MCF 10A (cell line): ENCODE measurements around the gene KBTBD4. TPM values are rescaled to one million over a fixed set of nuclear protein-coding genes. Genes with fewer than 3 reads are reported as not detected.
"Not testable (repeated sequence)": the region's sequence is repeated elsewhere in the genome, so short reads cannot be mapped to it uniquely, and the experiment has no call there.

Source experiments
- BruUV-seq: library from RNA; stranded (reverse); fragments of 400-500 nt; replicated peaks from 2 replicates; lab custom pipeline; 2021; lab: Mats Ljungman, UMichigan
- CTCF ChIA-PET: fragments of 300-600 bp; sonication (Branson Sonifier 250); formaldehyde crosslinking; extraction: SDS; loops from one replicate; lab custom pipeline; 2021; ENCODE audit warnings: antibody characterized with exemption, inconsistent platforms; lab: Yijun Ruan, JAX
- POLR2A ChIA-PET: fragments of 300-600, 350-650 bp; sonication (Branson Sonifier 250); formaldehyde crosslinking; extraction: SDS; loops from one replicate; lab custom pipeline; 2020; ENCODE audit warnings: antibody characterized with exemption, inconsistent platforms; lab: Yijun Ruan, JAX
- DNase-seq: peaks from one replicate; pipeline ENCODE4 v3.0.0-alpha.2; 2018; ENCODE audit not compliant: unreplicated experiment
- H3K27ac Mint-ChIP-seq: one replicate; pipeline ENCODE4 v1.8.0; 2022; ENCODE audit warnings: mild to moderate bottlenecking, low read depth, mixed read lengths; ENCODE audit not compliant: unreplicated experiment
- H3K27me3 Mint-ChIP-seq: one replicate; pipeline ENCODE4 v1.8.0; 2022; ENCODE audit warnings: mixed read lengths; ENCODE audit not compliant: insufficient read depth, unreplicated experiment
- H3K36me3 Mint-ChIP-seq: one replicate; pipeline ENCODE4 v1.8.0; 2022; ENCODE audit warnings: mild to moderate bottlenecking, moderate library complexity, mixed read lengths; ENCODE audit not compliant: insufficient read depth, unreplicated experiment
- H3K4me1 Mint-ChIP-seq: one replicate; pipeline ENCODE4 v1.8.0; 2022; ENCODE audit warnings: mixed read lengths; ENCODE audit not compliant: insufficient read depth, unreplicated experiment
- H3K4me3 Mint-ChIP-seq: one replicate; pipeline ENCODE4 v1.8.0; 2022; ENCODE audit warnings: mild to moderate bottlenecking, moderate library complexity, mixed read lengths; ENCODE audit not compliant: unreplicated experiment
- H3K9me3 Mint-ChIP-seq: one replicate; pipeline ENCODE4 v1.8.0; 2022; ENCODE audit warnings: mixed read lengths; ENCODE audit not compliant: unreplicated experiment
- intact Hi-C: fragments of 100-400 bp; cut with micrococcal nuclease; formaldehyde crosslinking; loops from 2 replicates; pipeline ENCODE4 v1.14.1; 2022
- total RNA-seq: library from RNA; stranded (reverse); gene quantifications from 2 replicates; pipeline ENCODE4 v1.2.3, GENCODE V29; 2022
- TF ChIP-seq, protein P1 (sequence below): fragments of 200-600 bp; IDR thresholded peaks from one replicate; pipeline ENCODE4 v1.8.0; 2022; ENCODE audit warnings: antibody characterized with exemption, mild to moderate bottlenecking; ENCODE audit not compliant: unreplicated experiment

Gene KBTBD4
- total RNA-seq, 1 experiment from 2014 or later: 8.4 TPM

DNA sequence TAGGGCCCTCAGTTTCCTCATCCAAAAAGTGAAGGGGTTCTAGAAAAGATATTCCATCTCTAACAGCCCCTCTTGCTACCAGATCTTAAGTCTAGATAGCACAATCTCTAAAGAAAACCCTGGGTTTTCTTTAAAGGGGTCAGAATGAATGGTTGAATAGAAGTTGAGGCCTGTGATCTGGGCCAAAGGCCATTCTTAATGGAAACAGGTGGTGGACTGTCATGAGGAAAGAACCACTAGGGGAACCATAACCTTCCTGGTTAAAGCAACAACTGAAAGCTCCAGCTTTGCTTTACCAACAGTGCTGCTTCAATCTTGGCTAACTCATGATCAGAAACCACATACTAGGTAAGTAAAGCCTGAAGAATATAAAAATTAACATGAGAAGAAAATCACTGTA is 27.7 kb downstream of the KBTBD4 start:
- DNase-seq: peak; percentile 46
- Mint-ChIP-seq H3K36me3 (peaks cover 12% of the 10 kb centered on the region), H3K27ac (peak overlapping the region; percentile 46), H3K9me3 (no peaks in the 10 kb centered on the region), H3K4me1 (peaks cover 31% of the 10 kb centered on the region), H3K4me3 (peak overlapping the region; percentile 100), H3K27me3 (no peaks in the 10 kb centered on the region)
- ChIA-PET POLR2A (interaction anchor here (0.7 to 5.1 kb wide), 15 partner anchors 11 to 124 kb away, joined by 3 to 61 read pairs (median 8); partner anchors contain the start of genes KBTBD4, NDUFS3, PSMC3 and PTPMT1), CTCF (interaction anchor here (0.6 to 1.3 kb wide), 11 partner anchors 9 to 216 kb away, joined by 3 to 7 read pairs (median 3); no protein-coding TSS in a partner anchor)
- TF ChIP-seq, protein P1, sequence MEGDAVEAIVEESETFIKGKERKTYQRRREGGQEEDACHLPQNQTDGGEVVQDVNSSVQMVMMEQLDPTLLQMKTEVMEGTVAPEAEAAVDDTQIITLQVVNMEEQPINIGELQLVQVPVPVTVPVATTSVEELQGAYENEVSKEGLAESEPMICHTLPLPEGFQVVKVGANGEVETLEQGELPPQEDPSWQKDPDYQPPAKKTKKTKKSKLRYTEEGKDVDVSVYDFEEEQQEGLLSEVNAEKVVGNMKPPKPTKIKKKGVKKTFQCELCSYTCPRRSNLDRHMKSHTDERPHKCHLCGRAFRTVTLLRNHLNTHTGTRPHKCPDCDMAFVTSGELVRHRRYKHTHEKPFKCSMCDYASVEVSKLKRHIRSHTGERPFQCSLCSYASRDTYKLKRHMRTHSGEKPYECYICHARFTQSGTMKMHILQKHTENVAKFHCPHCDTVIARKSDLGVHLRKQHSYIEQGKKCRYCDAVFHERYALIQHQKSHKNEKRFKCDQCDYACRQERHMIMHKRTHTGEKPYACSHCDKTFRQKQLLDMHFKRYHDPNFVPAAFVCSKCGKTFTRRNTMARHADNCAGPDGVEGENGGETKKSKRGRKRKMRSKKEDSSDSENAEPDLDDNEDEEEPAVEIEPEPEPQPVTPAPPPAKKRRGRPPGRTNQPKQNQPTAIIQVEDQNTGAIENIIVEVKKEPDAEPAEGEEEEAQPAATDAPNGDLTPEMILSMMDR: peak; percentile 21
- TSS peak; percentile 40 for BruUV-seq
- intact Hi-C loops: loop anchor here (5.0 kb wide), 2 partner anchors 54 to 84 kb away; no protein-coding TSS in a partner anchor

DNA sequence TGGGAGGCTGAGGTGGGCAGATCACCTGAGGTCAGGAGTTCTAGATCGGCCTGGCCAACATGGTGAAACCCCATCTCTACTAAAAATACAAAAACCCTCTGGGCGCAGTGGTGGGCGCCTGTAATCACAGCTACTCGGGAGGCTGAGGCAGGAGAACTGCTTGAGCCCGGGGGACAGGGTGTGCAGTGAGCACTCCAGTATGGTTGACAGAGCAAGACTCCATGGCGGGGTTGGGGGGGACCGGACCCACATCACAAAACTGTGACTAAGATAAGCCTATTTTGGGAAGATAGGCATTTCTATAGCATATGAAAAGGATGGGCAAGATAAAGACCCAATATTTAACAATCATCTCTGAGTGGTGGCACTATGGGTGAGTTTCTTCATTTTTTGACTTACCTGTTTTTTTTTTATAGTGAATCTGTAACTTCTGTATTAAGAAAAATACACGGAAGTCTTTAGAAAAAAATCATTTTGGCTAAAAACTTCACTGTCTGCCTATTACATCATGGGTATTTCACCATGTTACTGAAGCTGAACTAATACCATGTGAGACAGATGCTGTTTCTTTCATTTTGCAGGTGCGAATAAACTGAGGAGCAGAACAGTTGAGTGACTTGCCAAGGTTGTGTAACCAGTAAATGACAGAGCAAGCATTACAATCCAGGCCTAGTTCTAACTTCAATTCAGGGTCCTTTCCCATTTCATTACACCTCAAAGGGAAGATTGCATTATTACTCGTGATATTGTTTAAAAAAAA is 28.3 kb downstream of the KBTBD4 start:
- ChIA-PET POLR2A (interaction anchor here (0.6 to 5.1 kb wide), 11 partner anchors 10 to 55 kb away, joined by 3 to 61 read pairs (median 12); partner anchors contain the start of genes KBTBD4, NDUFS3 and PTPMT1), CTCF (interaction anchor here (0.6 to 0.7 kb wide), 4 partner anchors 15 to 216 kb away, joined by 3 to 5 read pairs (median 4); no protein-coding TSS in a partner anchor)
- BruUV-seq: no TSS peak
- Mint-ChIP-seq H3K9me3 (no peaks in the 10 kb centered on the region), H3K27ac (peak overlapping the region; percentile 46), H3K36me3 (peaks cover 12% of the 10 kb centered on the region), H3K4me1 (peaks cover 31% of the 10 kb centered on the region), H3K4me3 (peak overlapping the region; percentile 100), H3K27me3 (no peaks in the 10 kb centered on the region)
- intact Hi-C loops: loop anchor here (5.0 kb wide), 2 partner anchors 53 to 83 kb away; no protein-coding TSS in a partner anchor
- peak; percentile 50 for DNase-seq
- TF ChIP-seq, protein P1: no peak

DNA sequence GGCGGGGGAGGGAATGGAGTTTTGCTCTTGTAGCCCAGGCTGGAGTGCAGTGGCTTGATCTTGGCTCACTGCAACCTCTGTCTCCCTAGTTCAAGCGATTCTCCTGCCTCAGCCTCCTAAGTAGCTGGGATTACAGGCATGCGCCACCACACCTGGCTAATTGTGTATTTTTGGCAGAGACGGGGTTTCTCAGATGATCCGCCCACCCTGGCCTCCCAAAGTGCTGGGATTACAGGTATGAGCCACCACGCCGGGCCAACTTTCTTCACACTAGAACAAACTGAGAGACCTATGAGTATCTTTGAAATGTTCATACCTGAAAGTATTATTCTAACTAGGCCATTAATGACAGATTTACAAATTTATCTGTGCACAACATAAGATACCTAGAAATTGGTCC is 32.5 kb downstream of the KBTBD4 start:
- BruUV-seq, H3K27ac Mint-ChIP-seq, intact Hi-C loops, H3K9me3 Mint-ChIP-seq, DNase-seq, H3K4me3 Mint-ChIP-seq, POLR2A ChIA-PET, H3K27me3 Mint-ChIP-seq: not testable (repeated sequence)
- H3K4me1 Mint-ChIP-seq: peaks cover 31% of the 10 kb centered on the region
- CTCF ChIA-PET: interaction anchor here (1.3 kb wide), 1 partner anchor 8 kb away, joined by 3 read pairs; no protein-coding TSS in a partner anchor
- peaks cover 28% of the 10 kb centered on the region for H3K36me3 Mint-ChIP-seq

DNA sequence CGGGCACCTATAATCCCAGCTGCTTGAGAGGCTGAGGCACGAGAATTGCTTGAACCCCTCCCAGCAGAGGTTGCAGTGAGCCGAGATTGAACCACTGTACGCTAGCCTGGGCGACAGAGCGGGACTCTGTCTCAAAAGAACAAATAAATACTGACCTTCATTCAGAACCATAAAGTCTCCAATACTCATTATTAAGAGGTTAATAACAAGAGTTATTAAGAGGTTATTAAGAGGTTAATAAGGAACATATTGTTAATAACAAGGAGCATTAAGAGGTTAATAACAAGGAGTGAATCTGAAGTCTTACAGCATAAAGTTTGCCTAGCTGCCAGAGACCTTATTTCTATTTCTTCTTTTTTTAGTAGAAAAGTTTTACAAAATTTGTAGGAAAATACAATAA is 33.5 kb downstream of the KBTBD4 start:
- Mint-ChIP-seq H3K36me3 (peaks cover 27% of the 10 kb centered on the region), H3K4me1 (peaks cover 35% of the 10 kb centered on the region), H3K9me3 (no peaks in the 10 kb centered on the region), H3K27me3 (no peaks in the 10 kb centered on the region), H3K4me3 (no peak overlapping the region), H3K27ac (no peak overlapping the region)
- TF ChIP-seq, protein P1: no peak
- ChIA-PET POLR2A (interaction anchor here (0.6 kb wide), 1 partner anchor 21 kb away, joined by 3 read pairs; no protein-coding TSS in a partner anchor), CTCF (interaction anchor here (0.9 to 1.3 kb wide), 2 partner anchors 9 to 33 kb away, joined by 3 to 4 read pairs; no protein-coding TSS in a partner anchor)
- DNase-seq: no peak
- BruUV-seq: no TSS peak
- intact Hi-C loops: no loop called here
